Endothelial cell of umbilical vein (primary cell): Measurements from ENCODE around the gene PPM1M. TPM values are rescaled to one million over a fixed set of nuclear protein-coding genes. Genes with fewer than 3 reads are reported as not detected.
A peak's percentile ranks its signal among the peaks of the same experiment; 100 is the strongest.

Source experiments
- BruUV-seq: library from RNA; stranded (reverse); fragments of 400-500 nt; replicated peaks from 2 replicates; lab custom pipeline; 2021; lab: Mats Ljungman, UMichigan
- CTCF ChIA-PET: fragments of 300-600, 350-600 bp; sonication (Branson Sonifier 250); formaldehyde crosslinking; loops from one replicate; lab custom pipeline; 2021; ENCODE audit warnings: antibody characterized with exemption, inconsistent platforms; lab: Charles Lee
- POLR2A ChIA-PET: fragments of 300-600, 350-600 bp; sonication (Branson Sonifier 250); formaldehyde crosslinking; loops from one replicate; lab custom pipeline; 2021; ENCODE audit warnings: antibody characterized with exemption, inconsistent platforms; lab: Charles Lee
- DNase-seq: peaks from one replicate; pipeline ENCODE4 v3.0.0-alpha.2; 2011; ENCODE audit warnings: low read depth, low spot score
- FAIRE-seq: peaks from 2 replicates; lab custom pipeline; 2011; peaks lifted over from hg19 to GRCh38; lab: Jason Lieb, UNC
- H2AFZ ChIP-seq: 2 replicates; pipeline ENCODE4 v1.6.0; 2012; ENCODE audit warnings: low read depth, low read length, control low read depth, inconsistent platforms
- H3K27ac ChIP-seq: 2 replicates; pipeline ENCODE4 v1.5.1; 2011; ENCODE audit warnings: low read depth, mild to moderate bottlenecking, control low read depth, low read length, moderate library complexity; ENCODE audit not compliant: insufficient read depth
- H3K27me3 ChIP-seq, 2 experiments: 2 replicates each; pipeline versions ENCODE4 v1.6.0 to v1.6.1; 2011; ENCODE audit warnings: low read length in 2 of 2, mixed read lengths in 1 of 2; ENCODE audit not compliant: control insufficient read depth in 2 of 2, insufficient read depth in 2 of 2
- H3K36me3 ChIP-seq, 2 experiments: 2 replicates in 1 of 2; 3 replicates in 1 of 2; pipeline ENCODE4 v1.5.1; 2011; ENCODE audit warnings: low read length in 2 of 2, mild to moderate bottlenecking in 1 of 2, moderate library complexity in 1 of 2; ENCODE audit not compliant: control insufficient read depth in 2 of 2, insufficient read depth in 2 of 2; ENCODE audit errors: extremely low read depth in 1 of 2
- H3K4me1 ChIP-seq: 3 replicates; pipeline ENCODE4 v1.5.1; 2011; ENCODE audit warnings: mild to moderate bottlenecking, low read length; ENCODE audit not compliant: control insufficient read depth, insufficient read depth; ENCODE audit errors: extremely low read depth
- H3K4me2 ChIP-seq: 2 replicates; pipeline ENCODE4 v1.6.1; 2011; ENCODE audit warnings: low read length, control low read depth, mixed read lengths; ENCODE audit not compliant: insufficient read depth
- H3K4me3 ChIP-seq, 3 experiments: fragments of 200-600 bp in 1 of 3; sonication (generic), shearing (Covaris generic) in 1 of 3; replicated peaks in 1 of 3; 2 replicates each; pipeline ENCODE4 v1.5.1; 2011 to 2016; ENCODE audit warnings: control low read depth in 3 of 3, low read length in 3 of 3, mild to moderate bottlenecking in 2 of 3, inconsistent platforms in 1 of 3, low read depth in 1 of 3, moderate library complexity in 1 of 3; ENCODE audit not compliant: insufficient read depth in 1 of 3
- H3K79me2 ChIP-seq: 2 replicates; pipeline ENCODE4 v1.6.0; 2012; ENCODE audit warnings: low read length, inconsistent platforms; ENCODE audit not compliant: control insufficient read depth, insufficient read depth
- H3K9ac ChIP-seq: replicated peaks from 2 replicates; pipeline ENCODE3; 2011; ENCODE audit warnings: low read length, control low read depth; ENCODE audit not compliant: insufficient read depth; ENCODE audit errors: extremely low read depth
- H3K9me1 ChIP-seq: replicated peaks from 3 replicates; pipeline ENCODE4 v1.6.0; 2011; ENCODE audit warnings: mild to moderate bottlenecking, low read length; ENCODE audit not compliant: control insufficient read depth, insufficient read depth; ENCODE audit errors: extremely low read depth
- H3K9me3 ChIP-seq: replicated peaks from 2 replicates; pipeline ENCODE4 v1.5.1; 2012; ENCODE audit warnings: low read length, inconsistent platforms; ENCODE audit not compliant: control insufficient read depth, insufficient read depth
- H4K20me1 ChIP-seq: replicated peaks from 2 replicates; pipeline ENCODE3; 2011; ENCODE audit warnings: mild to moderate bottlenecking, low read length; ENCODE audit not compliant: control insufficient read depth, insufficient read depth; ENCODE audit errors: extremely low read depth
- EZH2 ChIP-seq: IDR thresholded peaks from 2 replicates; pipeline ENCODE4 v1.6.1; 2012; ENCODE audit warnings: borderline replicate concordance, low read depth, mild to moderate bottlenecking, moderate library complexity, low read length, inconsistent platforms; ENCODE audit not compliant: severe bottlenecking
- FOS ChIP-seq: IDR thresholded peaks from 2 replicates; pipeline ENCODE4 v1.6.1; 2011; ENCODE audit warnings: mild to moderate bottlenecking, low read length, moderate library complexity, borderline replicate concordance; ENCODE audit not compliant: insufficient read depth
- GATA2 ChIP-seq: IDR thresholded peaks from 2 replicates; pipeline ENCODE4 v1.7.0; 2011; ENCODE audit warnings: low read depth, mild to moderate bottlenecking, moderate library complexity, mixed read lengths, low read length; ENCODE audit not compliant: insufficient read length, insufficient read depth
- JUN ChIP-seq: IDR thresholded peaks from 2 replicates; pipeline ENCODE4 v1.6.1; 2011; ENCODE audit warnings: borderline replicate concordance, low read depth; ENCODE audit not compliant: insufficient read length, insufficient read depth
- MYC ChIP-seq: IDR thresholded peaks from one replicate; pipeline ENCODE4 v1.6.1; 2011; ENCODE audit warnings: mild to moderate bottlenecking, low read depth, low read length
- POLR2A ChIP-seq: IDR thresholded peaks from 2 replicates; pipeline ENCODE4 v1.6.1; 2012; ENCODE audit warnings: low read depth, mild to moderate bottlenecking, control low read depth, low read length
- POLR2AphosphoS5 ChIP-seq: IDR thresholded peaks from 2 replicates; pipeline ENCODE4 v1.6.1; 2012; ENCODE audit warnings: low read depth, mild to moderate bottlenecking, control low read depth, low read length, moderate library complexity; ENCODE audit not compliant: insufficient read depth
- dilution Hi-C: fragments of 300-500 bp; cut with MboI; formaldehyde crosslinking; loops from one replicate; pipeline ENCODE4 v1.15.0; 2019; ENCODE audit warnings: low sequenced_read_pairs; ENCODE audit not compliant: extremely low pct_ligation_motif_present
- intact Hi-C: fragments of 100-400 bp; cut with micrococcal nuclease; formaldehyde crosslinking; loops from one replicate; pipeline ENCODE4 v1.10.0; 2022
- polyA plus RNA-seq, 4 experiments: library from polyadenylated mRNA; depleted of rRNA in 3 of 4; stranded (reverse) in 3 of 4; unstranded in 1 of 4; fragments of >200 nt; gene quantifications; 2 replicates each; pipeline versions ENCODE4 v1.2.1 to v1.2.3, GENCODE V29; 2011 to 2012; ENCODE audit warnings: missing spikeins in 1 of 4
- total RNA-seq: library from RNA; stranded (reverse); gene quantifications from 2 replicates; pipeline ENCODE4 v1.2.3, GENCODE V29; 2021
- TF ChIP-seq, protein P1 (sequence below), 2 donors: IDR thresholded peaks; 1 replicate in 1 of 2; 2 replicates in 1 of 2; pipeline ENCODE4 v1.5.1; 2011; ENCODE audit warnings: low read length in 2 of 2, mild to moderate bottlenecking in 2 of 2, moderate library complexity in 2 of 2, control low read depth in 1 of 2, inconsistent platforms in 1 of 2, low read depth in 1 of 2; ENCODE audit not compliant: insufficient read depth in 1 of 2; ENCODE audit errors: extremely low read depth in 1 of 2
- TF ChIP-seq, protein P2 (sequence below): IDR thresholded peaks from 2 replicates; pipeline ENCODE4 v1.6.1; 2011; ENCODE audit not compliant: insufficient read depth, insufficient read length

PPM1M gene
- total and polyA plus RNA-seq, 2 donors (not counting 3 experiments of a cell fraction or from before 2014, with no cell fraction given), result 13.7 to 19.4 TPM

DNA sequence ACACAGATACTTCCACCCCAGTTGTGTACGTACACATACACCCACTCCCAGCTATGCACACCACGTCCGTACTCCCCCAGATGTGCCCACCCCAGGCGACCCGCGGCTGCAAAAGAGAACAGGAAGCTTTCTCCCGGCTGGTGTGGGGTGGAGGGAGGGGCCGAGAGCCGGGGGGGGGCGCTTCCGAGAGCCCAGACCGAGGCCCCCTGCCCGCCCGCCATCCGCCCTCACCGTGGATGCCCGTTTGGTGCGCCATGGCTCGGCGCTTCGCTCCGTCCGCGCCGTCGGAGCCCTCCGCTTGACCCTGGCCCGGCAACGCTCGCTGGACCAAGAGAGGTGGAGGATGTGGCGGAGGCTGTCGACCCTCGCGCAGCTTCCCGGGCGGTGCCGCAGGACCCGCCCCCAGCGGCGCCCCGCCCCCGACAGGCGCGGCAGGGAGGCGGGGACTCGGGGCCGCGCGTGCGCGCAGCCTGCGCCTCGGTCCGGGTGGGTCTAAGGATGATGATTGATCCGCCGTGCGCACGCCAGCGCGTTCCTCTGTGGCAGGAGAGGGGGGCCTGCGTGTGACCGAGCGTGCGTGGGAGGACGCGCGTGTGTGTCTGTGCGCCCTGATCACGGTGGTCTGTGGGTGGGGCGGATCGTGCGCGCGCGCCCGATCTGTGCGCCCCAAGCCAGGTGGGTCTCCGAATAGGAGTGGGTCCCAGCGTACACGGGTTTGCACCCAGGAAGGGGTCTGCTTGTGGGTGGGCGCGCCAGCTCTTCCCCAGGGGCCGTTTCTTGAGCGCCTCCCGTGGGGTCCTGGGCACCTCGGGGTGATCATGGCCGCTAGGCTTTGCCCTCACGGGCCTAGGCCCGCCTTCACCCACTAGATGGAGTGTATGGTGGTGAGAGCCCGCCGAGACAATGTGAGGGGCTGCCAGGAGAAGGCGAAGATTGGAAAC lies 6.5 kb upstream of the PPM1M start, which contains the start of gene TWF2:
Gene TWF2, minus strand, starts transcription at position 398 of the 941 bp plus-strand sequence. Its CDS starts 142 bp downstream, at position 256.
- Histone ChIP-seq H3K79me2 (peaks cover 37% of the 10 kb centered on the region), H4K20me1 (no peaks in the 10 kb centered on the region), H3K9me1 (no peaks in the 10 kb centered on the region), H3K27ac (peak within 1 kb of the TSS; percentile 80), H3K4me2 (peak within 1 kb of the TSS; percentile 49), H3K4me1 (peaks cover 23% of the 10 kb centered on the region), H3K36me3 (no peaks in the 10 kb centered on the region), H3K27me3 (no peaks in the 10 kb centered on the region), H3K9ac (peak within 1 kb of the TSS; percentile 55), H3K9me3 (no peaks in the 10 kb centered on the region), H3K4me3 (peak within 1 kb of the TSS; percentile 20 to 98 (median 66)), H2AFZ (peak within 1 kb of the TSS; percentile 76)
- FAIRE-seq (peak; percentile 82), DNase-seq (peak; percentile 82)
- dilution Hi-C loops (no loop called here), intact Hi-C loops (loop anchor here (1.0 to 5.0 kb wide), 4 partner anchors 39 to 208 kb away; partner anchors contain the start of genes SEMA3G and WDR82)
- ChIA-PET CTCF (interaction anchor here (0.6 to 7.3 kb wide), 13 partner anchors 9 to 189 kb away, joined by 3 to 104 read pairs (median 4); partner anchors contain the start of genes POC1A, TLR9 and WDR82), POLR2A (interaction anchor here (0.7 to 1.0 kb wide), 3 partner anchors 19 to 66 kb away, joined by 3 to 4 read pairs (median 4); partner anchors contain the start of gene GLYCTK)
- TSS peak; percentile 85 for BruUV-seq
- TF ChIP-seq, protein P1, sequence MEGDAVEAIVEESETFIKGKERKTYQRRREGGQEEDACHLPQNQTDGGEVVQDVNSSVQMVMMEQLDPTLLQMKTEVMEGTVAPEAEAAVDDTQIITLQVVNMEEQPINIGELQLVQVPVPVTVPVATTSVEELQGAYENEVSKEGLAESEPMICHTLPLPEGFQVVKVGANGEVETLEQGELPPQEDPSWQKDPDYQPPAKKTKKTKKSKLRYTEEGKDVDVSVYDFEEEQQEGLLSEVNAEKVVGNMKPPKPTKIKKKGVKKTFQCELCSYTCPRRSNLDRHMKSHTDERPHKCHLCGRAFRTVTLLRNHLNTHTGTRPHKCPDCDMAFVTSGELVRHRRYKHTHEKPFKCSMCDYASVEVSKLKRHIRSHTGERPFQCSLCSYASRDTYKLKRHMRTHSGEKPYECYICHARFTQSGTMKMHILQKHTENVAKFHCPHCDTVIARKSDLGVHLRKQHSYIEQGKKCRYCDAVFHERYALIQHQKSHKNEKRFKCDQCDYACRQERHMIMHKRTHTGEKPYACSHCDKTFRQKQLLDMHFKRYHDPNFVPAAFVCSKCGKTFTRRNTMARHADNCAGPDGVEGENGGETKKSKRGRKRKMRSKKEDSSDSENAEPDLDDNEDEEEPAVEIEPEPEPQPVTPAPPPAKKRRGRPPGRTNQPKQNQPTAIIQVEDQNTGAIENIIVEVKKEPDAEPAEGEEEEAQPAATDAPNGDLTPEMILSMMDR (IDR thresholded peaks at IDR 0.05; ENCODE audit: extremely low read depth in 1 of 2, insufficient read depth in 1 of 2, low read depth in 1 of 2, low read length in 2 of 2), result peak; percentile 36 to 62
- TF ChIP-seq POLR2AphosphoS5, result peak; percentile 97
- TF ChIP-seq FOS, result no peak
- TF ChIP-seq, protein P2, sequence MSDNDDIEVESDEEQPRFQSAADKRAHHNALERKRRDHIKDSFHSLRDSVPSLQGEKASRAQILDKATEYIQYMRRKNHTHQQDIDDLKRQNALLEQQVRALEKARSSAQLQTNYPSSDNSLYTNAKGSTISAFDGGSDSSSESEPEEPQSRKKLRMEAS, result no peak
- TF ChIP-seq MYC, result no peak
- TF ChIP-seq JUN, result no peak
- peak; percentile 87 for TF ChIP-seq POLR2A
- TF ChIP-seq EZH2, result no peak
- TF ChIP-seq GATA2, result no peak
